ENCODE data around the gene DHRS11.

DHRS11 gene

GRCh38 chr17:36545465-36546417, 45.9 kb upstream of the DHRS11 start:
- H3K27ac Mint-ChIP-seq: peak overlapping the region; percentile 94 to 100 (median 100)
- H3K9me3 Mint-ChIP-seq: no peaks in the 10 kb centered on the region
- H3K4me3 Mint-ChIP-seq: peak overlapping the region; percentile 88 to 95 (median 90)
- TF ChIP-seq, protein P1, sequence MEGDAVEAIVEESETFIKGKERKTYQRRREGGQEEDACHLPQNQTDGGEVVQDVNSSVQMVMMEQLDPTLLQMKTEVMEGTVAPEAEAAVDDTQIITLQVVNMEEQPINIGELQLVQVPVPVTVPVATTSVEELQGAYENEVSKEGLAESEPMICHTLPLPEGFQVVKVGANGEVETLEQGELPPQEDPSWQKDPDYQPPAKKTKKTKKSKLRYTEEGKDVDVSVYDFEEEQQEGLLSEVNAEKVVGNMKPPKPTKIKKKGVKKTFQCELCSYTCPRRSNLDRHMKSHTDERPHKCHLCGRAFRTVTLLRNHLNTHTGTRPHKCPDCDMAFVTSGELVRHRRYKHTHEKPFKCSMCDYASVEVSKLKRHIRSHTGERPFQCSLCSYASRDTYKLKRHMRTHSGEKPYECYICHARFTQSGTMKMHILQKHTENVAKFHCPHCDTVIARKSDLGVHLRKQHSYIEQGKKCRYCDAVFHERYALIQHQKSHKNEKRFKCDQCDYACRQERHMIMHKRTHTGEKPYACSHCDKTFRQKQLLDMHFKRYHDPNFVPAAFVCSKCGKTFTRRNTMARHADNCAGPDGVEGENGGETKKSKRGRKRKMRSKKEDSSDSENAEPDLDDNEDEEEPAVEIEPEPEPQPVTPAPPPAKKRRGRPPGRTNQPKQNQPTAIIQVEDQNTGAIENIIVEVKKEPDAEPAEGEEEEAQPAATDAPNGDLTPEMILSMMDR (IDR thresholded peaks at IDR 0.05; ENCODE audit: unreplicated experiment in 3 of 3): no peak
- peaks cover 11% of the 10 kb centered on the region for H3K36me3 Mint-ChIP-seq (ENCODE audit: low read depth)
- peaks cover 28% of the 10 kb centered on the region for H3K4me1 Mint-ChIP-seq
- no peaks in the 10 kb centered on the region for H3K27me3 Mint-ChIP-seq (ENCODE audit: low read depth)

DNA sequence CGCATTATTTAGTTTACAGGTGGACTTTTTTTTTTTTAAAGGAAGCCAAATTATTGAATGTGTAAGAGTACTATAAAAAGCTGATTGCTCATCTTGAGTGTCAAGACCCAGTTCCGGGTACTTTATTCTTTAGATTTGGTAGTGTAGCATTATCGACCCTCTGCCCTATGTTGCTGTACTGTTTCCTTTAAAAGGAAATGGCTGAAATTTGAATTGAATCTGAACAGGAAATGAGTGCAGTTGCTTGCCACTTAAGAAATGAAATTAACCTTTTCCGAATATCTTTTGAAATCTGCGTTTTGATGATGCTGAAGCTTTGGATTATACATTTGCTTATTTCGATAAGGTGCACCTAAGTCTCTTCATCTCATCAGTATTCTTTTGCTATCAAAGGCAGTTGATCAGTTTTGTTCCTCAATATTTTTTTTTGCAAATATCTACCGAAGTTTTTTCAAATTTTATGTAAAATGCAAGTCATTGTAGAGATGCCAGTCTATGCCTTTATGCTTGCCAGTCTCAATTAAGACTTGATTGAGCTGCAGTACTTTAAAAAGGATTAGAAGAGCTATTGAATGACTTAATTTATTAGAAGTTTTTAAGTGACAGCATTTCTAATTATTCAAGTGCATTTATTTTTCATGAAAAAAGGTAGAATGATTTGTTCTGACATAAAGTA, 45.1 kb upstream of the DHRS11 start:
- Mint-ChIP-seq H3K4me3 (peak overlapping the region; percentile 88 to 95 (median 90)), H3K27me3 (ENCODE audit: low read depth) (no peaks in the 10 kb centered on the region), H3K9me3 (no peaks in the 10 kb centered on the region), H3K4me1 (peaks cover 31% of the 10 kb centered on the region), H3K36me3 (ENCODE audit: low read depth) (peaks cover 13% of the 10 kb centered on the region), H3K27ac (peak overlapping the region; percentile 94 to 100 (median 100))
- TF ChIP-seq, protein P1 (IDR thresholded peaks at IDR 0.05; ENCODE audit: unreplicated experiment in 3 of 3): no peak

- H3K4me3 Mint-ChIP-seq: peak overlapping the region; percentile 63 to 95 (median 88)
- peaks cover 13% of the 10 kb centered on the region for H3K36me3 Mint-ChIP-seq (ENCODE audit: low read depth)
- H3K4me1 Mint-ChIP-seq: peaks cover 31% of the 10 kb centered on the region
- H3K9me3 Mint-ChIP-seq: no peaks in the 10 kb centered on the region
- H3K27me3 Mint-ChIP-seq (ENCODE audit: low read depth): no peaks in the 10 kb centered on the region
- TF ChIP-seq, protein P1 (IDR thresholded peaks at IDR 0.05; ENCODE audit: unreplicated experiment in 3 of 3): no peak
- peak overlapping the region; percentile 10 to 55 (median 39) for H3K27ac Mint-ChIP-seq
Measured at GRCh38 chr17:36547776-36548175, 43.9 kb upstream of the DHRS11 start.

DNA sequence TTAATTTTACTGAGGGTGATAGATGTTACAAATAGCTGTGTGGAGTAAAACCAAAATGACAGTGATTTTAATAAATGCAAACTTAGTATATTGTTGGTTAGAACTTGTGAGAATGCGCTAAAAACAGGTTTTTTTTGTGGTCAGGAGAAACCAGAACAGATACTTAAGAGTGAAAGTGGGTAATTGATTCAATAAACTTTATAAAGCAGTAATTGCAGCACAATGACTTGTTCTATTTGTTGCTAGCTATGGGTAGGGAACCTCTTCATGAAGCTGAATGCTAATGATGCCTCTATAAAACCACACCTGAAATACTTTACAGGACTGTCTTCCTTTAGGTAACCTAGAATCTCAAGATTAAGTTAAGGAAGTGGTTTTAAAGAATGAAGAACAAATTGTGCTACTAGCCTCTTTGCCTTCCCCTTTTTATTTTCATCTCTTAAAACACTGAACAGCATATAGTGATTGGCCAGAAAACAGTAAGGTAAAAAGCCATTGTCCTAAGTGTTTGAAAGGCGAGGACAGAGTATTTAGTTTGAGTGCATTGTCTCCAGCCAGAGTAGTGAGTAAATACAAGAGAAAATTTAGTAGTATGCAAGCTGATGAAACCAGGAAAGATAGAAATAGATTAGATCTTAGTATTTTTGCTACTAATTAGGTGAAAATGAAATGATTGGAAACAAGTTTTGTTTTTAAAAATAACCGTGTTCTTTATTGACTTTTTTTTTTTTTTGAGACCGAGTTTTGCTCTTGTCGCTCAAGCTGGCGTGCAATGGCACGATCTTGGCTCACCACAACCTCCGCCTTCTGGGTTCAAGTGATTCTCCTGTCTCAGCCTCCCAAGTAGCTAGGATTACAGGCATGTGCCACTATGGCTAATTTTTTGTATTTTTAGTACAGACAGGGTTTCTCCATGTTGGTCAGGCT, 40.9 kb upstream of the DHRS11 start:
- no peaks in the 10 kb centered on the region for H3K27me3 Mint-ChIP-seq (ENCODE audit: low read depth)
- no peak overlapping the region for H3K4me3 Mint-ChIP-seq
- no peak overlapping the region for H3K27ac Mint-ChIP-seq
- H3K4me1 Mint-ChIP-seq: peaks cover 23% of the 10 kb centered on the region
- H3K36me3 Mint-ChIP-seq (ENCODE audit: low read depth): peaks cover 20% of the 10 kb centered on the region
- H3K9me3 Mint-ChIP-seq: no peaks in the 10 kb centered on the region
- TF ChIP-seq, protein P1 (IDR thresholded peaks at IDR 0.05; ENCODE audit: unreplicated experiment in 3 of 3): no peak

- H3K4me3 Mint-ChIP-seq: no peak overlapping the region
- no peak overlapping the region for H3K27ac Mint-ChIP-seq
- no peaks in the 10 kb centered on the region for H3K27me3 Mint-ChIP-seq (ENCODE audit: low read depth)
- peaks cover 4% of the 10 kb centered on the region for H3K4me1 Mint-ChIP-seq
- H3K9me3 Mint-ChIP-seq: no peaks in the 10 kb centered on the region
- H3K36me3 Mint-ChIP-seq (ENCODE audit: low read depth): peaks cover 33% of the 10 kb centered on the region
- TF ChIP-seq, protein P1 (IDR thresholded peaks at IDR 0.05; ENCODE audit: unreplicated experiment in 3 of 3): no peak
Measured at GRCh38 chr17:36553459-36553858, 38.2 kb upstream of the DHRS11 start.
